SK-N-SH (cell line): ENCODE results near the gene BBS5. TPM values are rescaled to one million over a fixed set of nuclear protein-coding genes. Genes with fewer than 3 reads are reported as not detected.
"Not testable (repeated sequence)": the region's sequence is repeated elsewhere in the genome, so short reads cannot be mapped to it uniquely, and the experiment has no call there.

Experiments used
- CTCF ChIA-PET: fragments of 300-600, 350-600 bp; formaldehyde crosslinking; extraction: SDS; loops from one replicate; lab custom pipeline; 2021; lab: Yijun Ruan, JAX
- POLR2A ChIA-PET: fragments of 350-600 bp; sonication (Branson Sonifier 250); formaldehyde crosslinking; extraction: SDS; loops from one replicate; lab custom pipeline; 2020; ENCODE audit warnings: antibody characterized with exemption, inconsistent platforms; lab: Yijun Ruan, JAX
- DNase-seq: peaks from one replicate; pipeline ENCODE4 v3.0.0; 2012
- H2AFZ ChIP-seq: fragments of 200-600 bp; sonication (generic); 2 replicates; pipeline ENCODE4 v1.8.1; 2016; ENCODE audit warnings: antibody characterized with exemption, mild to moderate bottlenecking, low read depth
- H3F3A ChIP-seq: fragments of 200-600 bp; sonication (generic); replicated peaks from 2 replicates; pipeline ENCODE3; 2016; ENCODE audit warnings: antibody characterized with exemption, mild to moderate bottlenecking; ENCODE audit not compliant: insufficient read depth
- H3K27ac ChIP-seq, 2 experiments: fragments of 200-500 bp in 1 of 2; fragments of 200-600 bp in 1 of 2; sonication (Bioruptor generic) in 1 of 2; sonication (generic), shearing (Covaris generic) in 1 of 2; 2 replicates each; pipeline versions ENCODE4 v1.5.1 to v1.6.1; 2014 to 2016; ENCODE audit warnings: low read depth in 2 of 2, inconsistent platforms in 1 of 2, low read length in 1 of 2, mild to moderate bottlenecking in 1 of 2, mixed read lengths in 1 of 2
- H3K27me3 ChIP-seq: fragments of 200-600 bp; sonication (generic), shearing (Covaris generic); 2 replicates; pipeline ENCODE4 v1.6.1; 2016; ENCODE audit warnings: mixed run types; ENCODE audit not compliant: insufficient read depth
- H3K36me3 ChIP-seq, 2 experiments: fragments of 200-500 bp in 1 of 2; fragments of 200-600 bp in 1 of 2; sonication (Bioruptor generic) in 1 of 2; sonication (generic) in 1 of 2; replicated peaks in 1 of 2; 2 replicates each; pipeline versions ENCODE3 to v1.5.1; 2014 to 2016; ENCODE audit warnings: low read length in 1 of 2, mild to moderate bottlenecking in 1 of 2; ENCODE audit not compliant: insufficient read depth in 2 of 2, control insufficient read depth in 1 of 2
- H3K4me1 ChIP-seq, 2 experiments: fragments of 200-500 bp in 1 of 2; fragments of 200-600 bp in 1 of 2; sonication (Bioruptor generic) in 1 of 2; sonication (generic), shearing (Covaris generic) in 1 of 2; 2 replicates each; pipeline versions ENCODE4 v1.5.1 to v1.6.1; 2014 to 2016; ENCODE audit warnings: low read depth in 1 of 2, low read length in 1 of 2, mixed run types in 1 of 2; ENCODE audit not compliant: insufficient read depth in 2 of 2, control insufficient read depth in 1 of 2
- H3K4me2 ChIP-seq: fragments of 200-600 bp; sonication (generic), shearing (Covaris generic); 2 replicates; pipeline ENCODE4 v1.6.1; 2017; ENCODE audit warnings: mixed run types
- H3K4me3 ChIP-seq, 2 experiments: fragments of 200-500 bp in 1 of 2; fragments of 200-600 bp in 1 of 2; sonication (Bioruptor generic) in 1 of 2; sonication (generic), shearing (Covaris generic) in 1 of 2; 2 replicates each; pipeline versions ENCODE4 v1.5.1 to v1.8.1; 2014 to 2016; ENCODE audit warnings: low read depth in 2 of 2, inconsistent platforms in 1 of 2, low read length in 1 of 2, mild to moderate bottlenecking in 1 of 2, mixed read lengths in 1 of 2, moderate library complexity in 1 of 2
- H3K79me2 ChIP-seq: fragments of 200-600 bp; sonication (generic); 2 replicates; pipeline ENCODE4 v1.8.1; 2017; ENCODE audit warnings: mild to moderate bottlenecking; ENCODE audit not compliant: insufficient read depth
- H3K9ac ChIP-seq: fragments of 200-600 bp; sonication (generic); 2 replicates; pipeline ENCODE4 v1.6.1; 2017; ENCODE audit warnings: mixed run types
- H3K9me2 ChIP-seq: fragments of 200-600 bp; sonication (generic); 2 replicates; pipeline ENCODE4 v1.6.1; 2017; ENCODE audit warnings: mixed run types
- H3K9me3 ChIP-seq: fragments of 200-600 bp; sonication (generic); 2 replicates; pipeline ENCODE4 v1.6.1; 2017; ENCODE audit warnings: mixed run types, mild to moderate bottlenecking, moderate library complexity
- H4K20me1 ChIP-seq: fragments of 200-600 bp; sonication (generic); 2 replicates; pipeline ENCODE4 v1.6.1; 2017; ENCODE audit warnings: mild to moderate bottlenecking, mixed run types; ENCODE audit not compliant: insufficient read depth
- EZH2phosphoT487 ChIP-seq: fragments of 200-600 bp; sonication (generic); IDR thresholded peaks from 2 replicates; pipeline ENCODE4 v1.6.1; 2017; ENCODE audit warnings: low read depth, mixed run types, mild to moderate bottlenecking, antibody characterized with exemption, moderate library complexity, borderline replicate concordance
- FOXJ3 ChIP-seq: sonication (generic); formaldehyde crosslinking; IDR thresholded peaks from 2 replicates; pipeline ENCODE4 v1.5.1; 2020; ENCODE audit warnings: mild to moderate bottlenecking, missing genetic modification reagents
- FOXM1 ChIP-seq: IDR thresholded peaks from 2 replicates; pipeline ENCODE4 v1.4.0; 2012; ENCODE audit warnings: low read depth, mild to moderate bottlenecking
- GATA2 ChIP-seq: sonication (generic); formaldehyde crosslinking; IDR thresholded peaks from 2 replicates; pipeline ENCODE4 v1.5.0; 2020; ENCODE audit warnings: mild to moderate bottlenecking, missing genetic modification reagents
- IRF3 ChIP-seq: fragments of 150-350 bp; IDR thresholded peaks from 2 replicates; pipeline ENCODE4 v1.6.1; 2016; ENCODE audit warnings: mild to moderate bottlenecking, low read depth, low read length
- JUND ChIP-seq: IDR thresholded peaks from 2 replicates; pipeline ENCODE4 v1.4.0; 2012
- MAX ChIP-seq: IDR thresholded peaks from 2 replicates; pipeline ENCODE4 v1.4.0; 2012; ENCODE audit warnings: low read depth
- MXI1 ChIP-seq: IDR thresholded peaks from 2 replicates; pipeline ENCODE4 v1.6.1; 2012; ENCODE audit warnings: mild to moderate bottlenecking, low read depth, low read length, improper control_type of control experiment
- NFIC ChIP-seq: IDR thresholded peaks from 2 replicates; pipeline ENCODE4 v1.4.0; 2012; ENCODE audit warnings: borderline replicate concordance
- NRF1 ChIP-seq: IDR thresholded peaks from 2 replicates; pipeline ENCODE4 v1.6.1; 2012; ENCODE audit warnings: low read depth, mild to moderate bottlenecking, low read length
- PBX3 ChIP-seq: IDR thresholded peaks from 2 replicates; pipeline ENCODE4; 2012
- RAD21 ChIP-seq: IDR thresholded peaks from 2 replicates; pipeline ENCODE4 v1.6.1; 2012; ENCODE audit warnings: mild to moderate bottlenecking, low read length
- RCOR1 ChIP-seq: fragments of 150-350 bp; IDR thresholded peaks from 2 replicates; pipeline ENCODE4 v1.6.1; 2017; ENCODE audit warnings: antibody characterized with exemption, low read length
- RXRA ChIP-seq: IDR thresholded peaks from 2 replicates; pipeline ENCODE4 v1.4.0; 2012; ENCODE audit warnings: low read depth, mild to moderate bottlenecking, borderline replicate concordance
- SIN3A ChIP-seq: IDR thresholded peaks from 2 replicates; pipeline ENCODE4 v1.6.1; 2012; ENCODE audit warnings: low read depth, mild to moderate bottlenecking, low read length, moderate library complexity, borderline replicate concordance
- TAF1 ChIP-seq: IDR thresholded peaks from 2 replicates; pipeline ENCODE4 v1.6.1; 2012; ENCODE audit warnings: low read depth, mild to moderate bottlenecking, low read length, moderate library complexity, borderline replicate concordance
- TCF12 ChIP-seq: IDR thresholded peaks from 2 replicates; pipeline ENCODE4 v1.4.0; 2012
- ZBTB33 ChIP-seq: IDR thresholded peaks from 2 replicates; pipeline ENCODE4 v1.4.0; 2012; ENCODE audit warnings: low read depth, borderline replicate concordance
- WGBS: methylation state at CpG from one replicate; pipeline ENCODE4 v1.1.6; 2017; ENCODE audit warnings: low lambda C conversion rate; 5-methylcytosine and 5-hydroxymethylcytosine counted together
- polyA plus RNA-seq, 3 experiments: library from polyadenylated mRNA; depleted of rRNA; stranded (reverse); fragments of >200 nt; gene quantifications; 2 replicates each; pipeline ENCODE4 v1.2.3, GENCODE V29; 2012

The BBS5 gene
- polyA plus RNA-seq, 1 of the 3 experiments (the other 2 are of a cell fraction) = 3.8 TPM

- H3K9me2 ChIP-seq, H3K4me2 ChIP-seq, H3K9me3 ChIP-seq, POLR2A ChIA-PET, CTCF ChIA-PET, H3F3A ChIP-seq, H3K27me3 ChIP-seq, H3K4me3 ChIP-seq, H3K4me1 ChIP-seq, H3K9ac ChIP-seq, H3K36me3 ChIP-seq, DNase-seq, H3K27ac ChIP-seq, H3K79me2 ChIP-seq, H4K20me1 ChIP-seq, H2AFZ ChIP-seq: not testable (repeated sequence)
- 2% methylated on average over 1 of the region's 1 CpG for WGBS
Observed at GRCh38 chr2:169434236-169434635, 45.1 kb upstream of the BBS5 start.

GRCh38 chr2:169438466-169439072 is 40.7 kb upstream of the BBS5 start:
- 45% methylated on average over 3 of the region's 3 CpGs for WGBS
- ChIA-PET POLR2A (no interaction called here), CTCF (interaction anchor here (0.9 kb wide), 1 partner anchor 14 kb away, joined by 5 read pairs; no protein-coding TSS in a partner anchor)
- H3K9me3 ChIP-seq = no peaks in the 10 kb centered on the region
- no peaks in the 10 kb centered on the region for H3K79me2 ChIP-seq
- no peaks in the 10 kb centered on the region for H3F3A ChIP-seq
- H4K20me1 ChIP-seq = no peaks in the 10 kb centered on the region
- H3K27ac ChIP-seq = no peak overlapping the region
- no peaks in the 10 kb centered on the region for H3K36me3 ChIP-seq
- H3K4me3 ChIP-seq = no peak overlapping the region
- no peaks in the 10 kb centered on the region for H3K9me2 ChIP-seq
- no peak for TF ChIP-seq EZH2phosphoT487
- TF ChIP-seq FOXM1 = no peak
- TF ChIP-seq MXI1 = no peak
- TF ChIP-seq NFIC = no peak
- TF ChIP-seq FOXJ3 = no peak
- TF ChIP-seq PBX3 = no peak
- no peak for TF ChIP-seq SIN3A
- TF ChIP-seq TAF1 = no peak
- no peak for TF ChIP-seq RXRA
- TF ChIP-seq RAD21 = no peak
- no peak overlapping the region for H3K4me2 ChIP-seq
- no peak for DNase-seq
- no peaks in the 10 kb centered on the region for H3K27me3 ChIP-seq
- no peaks in the 10 kb centered on the region for H3K4me1 ChIP-seq
- no peak overlapping the region for H3K9ac ChIP-seq
- H2AFZ ChIP-seq = no peak overlapping the region

- Histone ChIP-seq H3K9ac (no peak overlapping the region), H4K20me1 (no peaks in the 10 kb centered on the region), H2AFZ (no peak overlapping the region), H3K9me2 (no peaks in the 10 kb centered on the region), H3K4me2 (no peak overlapping the region), H3K9me3 (no peaks in the 10 kb centered on the region), H3K36me3 (no peaks in the 10 kb centered on the region), H3K4me1 (no peaks in the 10 kb centered on the region), H3K4me3 (no peak overlapping the region), H3K79me2 (no peaks in the 10 kb centered on the region), H3F3A (no peaks in the 10 kb centered on the region), H3K27ac (no peak overlapping the region), H3K27me3 (no peaks in the 10 kb centered on the region)
- POLR2A ChIA-PET = no interaction called here
- WGBS = 60% methylated on average over 3 of the region's 3 CpGs
- no peak for DNase-seq
- CTCF ChIA-PET = no interaction called here
- no peak for TF ChIP-seq TAF1
- no peak for TF ChIP-seq TCF12
- no peak for TF ChIP-seq ZBTB33
- TF ChIP-seq GATA2 = no peak
- TF ChIP-seq NRF1 = no peak
- TF ChIP-seq SIN3A = no peak
- TF ChIP-seq MAX = no peak
- no peak for TF ChIP-seq IRF3
- no peak for TF ChIP-seq EZH2phosphoT487
- TF ChIP-seq RCOR1 = no peak
- no peak for TF ChIP-seq JUND
Observed at GRCh38 chr2:169439900-169440299, 39.4 kb upstream of the BBS5 start.
